ENCODE data around the gene ITGAD.
"Not testable (repeated sequence)": the region's sequence is repeated elsewhere in the genome, so short reads cannot be mapped to it uniquely, and the experiment has no call there.

ITGAD gene

GRCh38 chr16:31436221-31437045 lies 43.3 kb downstream of the ITGAD start:
- H3K9ac ChIP-seq (ENCODE audit: low read length) = no peak overlapping the region
- no peak overlapping the region for H2AFZ ChIP-seq (ENCODE audit: low read length)
- H4K20me1 ChIP-seq (ENCODE audit: insufficient read depth, low read length) = no peaks in the 10 kb centered on the region
- H3K9me2 ChIP-seq (ENCODE audit: low read depth, low read length) = no peaks in the 10 kb centered on the region
- H3F3A ChIP-seq (ENCODE audit: insufficient read depth, low read length) = no peaks in the 10 kb centered on the region
- TF ChIP-seq EZH2 (IDR thresholded peaks at IDR 0.05; ENCODE audit: borderline replicate concordance, low read length) (no peak), CTCF (IDR thresholded peaks at IDR 0.05; ENCODE audit: low read length) (no peak)
- no peaks in the 10 kb centered on the region for H3K36me3 ChIP-seq (ENCODE audit: insufficient read depth, low read length)
- no peaks in the 10 kb centered on the region for H3K27me3 ChIP-seq (ENCODE audit: insufficient read depth, low read length)
- no peak overlapping the region for H3K27ac ChIP-seq (ENCODE audit: low read depth, low read length, poor library complexity, severe bottlenecking)
- no peak overlapping the region for H3K4me3 ChIP-seq (ENCODE audit: low read depth, low read length, poor library complexity, severe bottlenecking)
- no peak overlapping the region for H3K4me2 ChIP-seq (ENCODE audit: low read length)
- H3K4me1 ChIP-seq (ENCODE audit: insufficient read depth, low read length, severe bottlenecking) = peaks cover 5% of the 10 kb centered on the region
- no peaks in the 10 kb centered on the region for H3K9me3 ChIP-seq (ENCODE audit: low read length)
- no peaks in the 10 kb centered on the region for H3K79me2 ChIP-seq (ENCODE audit: insufficient read depth, low read length)

- H3K4me2 ChIP-seq (ENCODE audit: low read length) = no peak overlapping the region
- no peak overlapping the region for H3K9ac ChIP-seq (ENCODE audit: low read length)
- H3K9me2 ChIP-seq (ENCODE audit: low read depth, low read length) = no peaks in the 10 kb centered on the region
These were observed 45.3 kb downstream of the ITGAD start for GRCh38 chr16:31438414-31438813.

GRCh38 chr16:31439023-31439422 lies 45.9 kb downstream of the ITGAD start:
- H3K9ac ChIP-seq (ENCODE audit: low read length); H2AFZ ChIP-seq (ENCODE audit: low read length); H3K27me3 ChIP-seq (ENCODE audit: insufficient read depth, low read length); H3K9me2 ChIP-seq (ENCODE audit: low read depth, low read length); H4K20me1 ChIP-seq (ENCODE audit: insufficient read depth, low read length); H3K79me2 ChIP-seq (ENCODE audit: insufficient read depth, low read length); H3K9me3 ChIP-seq (ENCODE audit: low read length); H3K4me3 ChIP-seq (ENCODE audit: low read depth, low read length, poor library complexity, severe bottlenecking); H3K36me3 ChIP-seq (ENCODE audit: insufficient read depth, low read length); H3K27ac ChIP-seq (ENCODE audit: low read depth, low read length, poor library complexity, severe bottlenecking); H3F3A ChIP-seq (ENCODE audit: insufficient read depth, low read length); H3K4me1 ChIP-seq (ENCODE audit: insufficient read depth, low read length, severe bottlenecking); H3K4me2 ChIP-seq (ENCODE audit: low read length): not testable (repeated sequence)

More at GRCh38 chr16:31438414-31438813, 45.3 kb downstream of the ITGAD start:
- H3K36me3 ChIP-seq (ENCODE audit: insufficient read depth, low read length) = no peaks in the 10 kb centered on the region
- H3K79me2 ChIP-seq (ENCODE audit: insufficient read depth, low read length) = no peaks in the 10 kb centered on the region
- TF ChIP-seq EZH2 (IDR thresholded peaks at IDR 0.05; ENCODE audit: borderline replicate concordance, low read length) (no peak), CTCF (IDR thresholded peaks at IDR 0.05; ENCODE audit: low read length) (no peak)
- H3K4me3 ChIP-seq (ENCODE audit: low read depth, low read length, poor library complexity, severe bottlenecking) = no peak overlapping the region
- no peak overlapping the region for H2AFZ ChIP-seq (ENCODE audit: low read length)
- peaks cover 5% of the 10 kb centered on the region for H3K4me1 ChIP-seq (ENCODE audit: insufficient read depth, low read length, severe bottlenecking)
- H3F3A ChIP-seq (ENCODE audit: insufficient read depth, low read length) = no peaks in the 10 kb centered on the region
- no peaks in the 10 kb centered on the region for H3K27me3 ChIP-seq (ENCODE audit: insufficient read depth, low read length)
- H3K27ac ChIP-seq (ENCODE audit: low read depth, low read length, poor library complexity, severe bottlenecking) = no peak overlapping the region
- no peaks in the 10 kb centered on the region for H3K9me3 ChIP-seq (ENCODE audit: low read length)
- no peaks in the 10 kb centered on the region for H4K20me1 ChIP-seq (ENCODE audit: insufficient read depth, low read length)

- H3K9ac ChIP-seq (ENCODE audit: low read length) = no peak overlapping the region
These were observed 46.4 kb downstream of the ITGAD start for GRCh38 chr16:31439519-31439918.

More at GRCh38 chr16:31439519-31439918, 46.4 kb downstream of the ITGAD start:
- Histone ChIP-seq H3K79me2 (ENCODE audit: insufficient read depth, low read length) (no peaks in the 10 kb centered on the region), H3K4me3 (ENCODE audit: low read depth, low read length, poor library complexity, severe bottlenecking) (no peak overlapping the region), H3K27ac (ENCODE audit: low read depth, low read length, poor library complexity, severe bottlenecking) (no peak overlapping the region), H3F3A (ENCODE audit: insufficient read depth, low read length) (no peaks in the 10 kb centered on the region), H3K27me3 (ENCODE audit: insufficient read depth, low read length) (no peaks in the 10 kb centered on the region), H4K20me1 (ENCODE audit: insufficient read depth, low read length) (no peaks in the 10 kb centered on the region), H3K4me2 (ENCODE audit: low read length) (no peak overlapping the region), H3K4me1 (ENCODE audit: insufficient read depth, low read length, severe bottlenecking) (peaks cover 5% of the 10 kb centered on the region), H3K9me2 (ENCODE audit: low read depth, low read length) (no peaks in the 10 kb centered on the region), H3K9me3 (ENCODE audit: low read length) (no peaks in the 10 kb centered on the region), H2AFZ (ENCODE audit: low read length) (no peak overlapping the region), H3K36me3 (ENCODE audit: insufficient read depth, low read length) (no peaks in the 10 kb centered on the region)
- TF ChIP-seq EZH2 (IDR thresholded peaks at IDR 0.05; ENCODE audit: borderline replicate concordance, low read length) = no peak
- TF ChIP-seq CTCF (IDR thresholded peaks at IDR 0.05; ENCODE audit: low read length) = no peak

Measured in OCI-LY1 (cell line).